Activated B cell treated with CpG ODN at 0.5 μM for 24 hours (primary cell): ENCODE results near the gene INPP4B. TPM values are rescaled to one million over a fixed set of nuclear protein-coding genes. Genes with fewer than 3 reads are reported as not detected.

Experiments
- ATAC-seq: fragments of 200-7000 bp; cut with Tn5 transposase; one replicate; pipeline ENCODE4 v1.10.0; 2021; ENCODE audit warnings: low read depth, mild to moderate bottlenecking, moderate library complexity
- CTCF ChIA-PET: fragments of 350-600 bp; sonication (Branson Sonifier 250); formaldehyde crosslinking; loops from one replicate; lab custom pipeline; 2021; ENCODE audit warnings: antibody characterized with exemption; lab: Charles Lee
- POLR2A ChIA-PET: fragments of 350-600 bp; sonication (Branson Sonifier 250); formaldehyde crosslinking; loops from one replicate; lab custom pipeline; 2021; ENCODE audit warnings: antibody characterized with exemption; lab: Charles Lee
- DNase-seq: peaks from one replicate; pipeline ENCODE4 v3.0.0; 2022
- H3K27ac Mint-ChIP-seq: one replicate; pipeline ENCODE4 v1.8.0; 2020; ENCODE audit warnings: mixed read lengths
- H3K27me3 Mint-ChIP-seq: one replicate; pipeline ENCODE4 v1.8.0; 2021; ENCODE audit warnings: mixed read lengths
- H3K36me3 Mint-ChIP-seq: one replicate; pipeline ENCODE4 v1.8.0; 2021; ENCODE audit warnings: low read depth, mixed read lengths
- H3K4me1 Mint-ChIP-seq: one replicate; pipeline ENCODE4 v1.8.0; 2021; ENCODE audit warnings: mixed read lengths
- H3K4me3 Mint-ChIP-seq: one replicate; pipeline ENCODE4 v1.8.0; 2020; ENCODE audit warnings: mild to moderate bottlenecking, mixed read lengths
- H3K9me3 Mint-ChIP-seq: one replicate; pipeline ENCODE4 v1.8.0; 2020; ENCODE audit warnings: mixed read lengths
- CTCF ChIP-seq: fragments of 200-600 bp; IDR thresholded peaks from one replicate; pipeline ENCODE4 v1.8.0; 2022; ENCODE audit warnings: antibody characterized with exemption, mild to moderate bottlenecking
- intact Hi-C: fragments of 100-400 bp; cut with micrococcal nuclease; formaldehyde crosslinking; loops from one replicate; pipeline ENCODE4 v1.15.1; 2024
- total RNA-seq: library from RNA; stranded (reverse); gene quantifications from 2 replicates; pipeline ENCODE4 v1.2.3, GENCODE V29; 2022

The INPP4B gene
- total RNA-seq, 1 donor from 2014 or later = 0.11 TPM

- no peak for TF ChIP-seq CTCF
- POLR2A ChIA-PET = no interaction called here
Observed at GRCh38 chr4:142064181-142064580, 781.9 kb downstream of the INPP4B start.

GRCh38 chr4:142045996-142046395 lies 800.1 kb downstream of the INPP4B start:
- H3K4me1 Mint-ChIP-seq = no peaks in the 10 kb centered on the region
- intact Hi-C loops = no loop called here

More at GRCh38 chr4:142064181-142064580, 781.9 kb downstream of the INPP4B start:
- ATAC-seq (no peak), DNase-seq (no peak)
- Mint-ChIP-seq H3K4me1 (no peaks in the 10 kb centered on the region), H3K9me3 (peaks cover 7% of the 10 kb centered on the region), H3K36me3 (no peaks in the 10 kb centered on the region), H3K27ac (no peak overlapping the region), H3K4me3 (no peak overlapping the region), H3K27me3 (no peaks in the 10 kb centered on the region)
- intact Hi-C loops = no loop called here
- CTCF ChIA-PET = no interaction called here

GRCh38 chr4:142044271-142044670 lies 801.8 kb downstream of the INPP4B start:
- TF ChIP-seq CTCF = no peak
- Mint-ChIP-seq H3K4me1 (no peaks in the 10 kb centered on the region), H3K27me3 (no peaks in the 10 kb centered on the region), H3K4me3 (no peak overlapping the region), H3K36me3 (no peaks in the 10 kb centered on the region), H3K27ac (no peak overlapping the region), H3K9me3 (no peaks in the 10 kb centered on the region)
- intact Hi-C loops = no loop called here
- ChIA-PET CTCF (no interaction called here), POLR2A (no interaction called here)
- ATAC-seq (no peak), DNase-seq (no peak)

More at GRCh38 chr4:142045996-142046395, 800.1 kb downstream of the INPP4B start:
- H3K9me3 Mint-ChIP-seq = no peaks in the 10 kb centered on the region
- ChIA-PET POLR2A (no interaction called here), CTCF (no interaction called here)
- TF ChIP-seq CTCF = no peak
- no peak overlapping the region for H3K4me3 Mint-ChIP-seq
- no peaks in the 10 kb centered on the region for H3K27me3 Mint-ChIP-seq
- ATAC-seq (no peak), DNase-seq (no peak)
- H3K27ac Mint-ChIP-seq = no peak overlapping the region
- no peaks in the 10 kb centered on the region for H3K36me3 Mint-ChIP-seq

GRCh38 chr4:142043509-142043908 lies 802.6 kb downstream of the INPP4B start:
- Mint-ChIP-seq H3K4me3 (no peak overlapping the region), H3K27ac (no peak overlapping the region), H3K4me1 (no peaks in the 10 kb centered on the region), H3K36me3 (no peaks in the 10 kb centered on the region), H3K9me3 (no peaks in the 10 kb centered on the region), H3K27me3 (no peaks in the 10 kb centered on the region)
- intact Hi-C loops = no loop called here
- POLR2A ChIA-PET = no interaction called here
- CTCF ChIA-PET = no interaction called here
- no peak for TF ChIP-seq CTCF
- DNase-seq = no peak
- ATAC-seq = no peak

- no peak overlapping the region for H3K4me3 Mint-ChIP-seq
- ChIA-PET POLR2A (no interaction called here), CTCF (no interaction called here)
- DNase-seq (no peak), ATAC-seq (no peak)
- H3K27me3 Mint-ChIP-seq = no peaks in the 10 kb centered on the region
- no peaks in the 10 kb centered on the region for H3K36me3 Mint-ChIP-seq
- H3K4me1 Mint-ChIP-seq = no peaks in the 10 kb centered on the region
- no peak for TF ChIP-seq CTCF
- intact Hi-C loops = no loop called here
- H3K9me3 Mint-ChIP-seq = no peaks in the 10 kb centered on the region
- H3K27ac Mint-ChIP-seq = no peak overlapping the region
Observed at GRCh38 chr4:142041788-142042187, 804.3 kb downstream of the INPP4B start.
